HG03469 (cell line): ENCODE measurements around the gene PAK3.

Experiments used
- ATAC-seq: cut with Tn5 transposase; IDR thresholded peaks from one replicate; pipeline ENCODE4 v1.9.1; 2021; ENCODE audit warnings: mild to moderate bottlenecking, moderate library complexity, moderate number of reproducible peaks; ENCODE audit not compliant: unreplicated experiment

Gene PAK3

DNA sequence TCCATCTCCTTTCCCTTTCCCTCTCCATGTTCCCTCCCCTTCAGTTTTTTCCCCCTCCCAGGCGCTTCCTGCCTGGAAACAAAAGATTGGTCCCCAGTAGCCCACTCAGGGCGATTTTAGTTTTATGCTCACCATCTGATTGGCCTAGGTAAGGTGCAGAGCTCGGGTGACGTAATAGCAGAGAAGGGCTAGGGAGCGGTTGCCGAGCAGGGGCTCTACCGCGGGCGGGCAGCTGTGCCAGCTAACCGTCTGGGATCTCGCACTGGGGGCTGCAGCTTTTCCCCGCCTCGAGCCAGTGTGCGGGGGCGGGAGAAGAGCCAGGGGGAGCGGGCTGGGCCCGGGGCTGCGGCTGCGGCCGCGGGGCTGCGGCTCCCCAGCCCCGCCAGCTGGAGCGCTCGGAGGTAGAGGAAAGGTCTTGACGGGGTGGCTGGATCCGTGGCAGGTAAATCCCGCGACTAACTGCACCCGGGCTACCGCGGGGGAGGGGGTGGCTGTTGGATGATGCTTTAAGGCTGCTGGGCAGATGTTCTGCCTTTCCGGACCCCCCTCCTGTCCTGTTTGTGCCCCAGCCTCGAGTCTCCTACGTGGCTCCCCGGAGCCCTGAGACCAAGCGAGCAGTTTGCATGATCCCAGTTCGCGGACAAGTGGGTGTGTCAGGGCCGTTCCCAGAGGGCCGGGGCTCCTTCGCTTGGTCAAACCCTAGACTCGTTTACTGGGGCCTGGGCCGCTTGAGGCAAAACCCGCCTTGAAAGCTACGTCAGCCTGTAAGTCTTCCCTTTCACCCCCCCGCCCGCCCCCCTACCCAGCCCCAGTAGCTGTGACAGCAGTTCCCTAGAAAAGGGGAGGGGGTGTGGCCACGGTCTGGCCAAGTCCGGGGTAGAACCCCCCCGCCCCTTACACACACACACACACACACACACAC lies at the start of gene PAK3:
TSS of gene PAK3 (plus strand) at position 218 of the 922 bp plus-strand sequence. CDS start 26,913 bp downstream, outside the sequence.
- ATAC-seq, result no peak

DNA sequence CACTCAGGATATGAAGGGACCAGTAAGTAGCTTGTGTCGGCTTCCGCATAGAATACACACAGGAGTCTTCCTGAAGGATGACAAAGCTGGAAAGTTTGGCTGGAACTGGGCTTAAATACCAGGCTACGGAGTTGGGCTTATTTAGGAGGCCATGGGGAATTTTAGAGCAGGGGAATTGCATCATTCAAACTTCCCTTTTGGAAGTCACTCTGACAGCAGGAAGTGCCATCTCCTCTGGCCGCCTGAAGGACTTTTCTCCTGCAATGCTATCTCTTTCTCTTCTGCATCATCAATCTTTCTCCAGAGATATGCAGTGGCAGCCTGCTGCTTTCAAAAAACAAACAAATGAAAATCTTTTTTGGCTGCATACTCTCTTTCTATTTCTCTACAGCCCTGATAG lies 48.4 kb upstream of the PAK3 start:
- no peak for ATAC-seq

DNA sequence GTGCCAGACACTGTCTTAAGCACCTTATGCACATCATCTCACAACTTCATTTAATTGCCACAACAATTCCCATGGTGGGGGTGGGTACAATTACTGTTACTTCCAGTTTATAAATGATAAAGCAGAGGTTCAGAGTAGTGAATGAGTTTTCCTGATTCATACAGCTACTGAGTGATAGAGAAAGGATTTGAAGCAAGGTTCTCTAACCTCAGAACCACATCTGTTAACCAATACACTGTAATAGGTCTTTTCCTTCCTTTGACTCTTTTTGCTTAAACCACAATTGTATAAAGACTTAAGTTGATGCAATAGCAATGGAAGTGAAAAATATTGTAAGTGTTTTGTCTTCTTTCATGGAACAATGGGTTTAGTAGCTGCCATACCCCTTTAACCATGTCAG lies 43.5 kb upstream of the PAK3 start:
- ATAC-seq, result no peak

DNA sequence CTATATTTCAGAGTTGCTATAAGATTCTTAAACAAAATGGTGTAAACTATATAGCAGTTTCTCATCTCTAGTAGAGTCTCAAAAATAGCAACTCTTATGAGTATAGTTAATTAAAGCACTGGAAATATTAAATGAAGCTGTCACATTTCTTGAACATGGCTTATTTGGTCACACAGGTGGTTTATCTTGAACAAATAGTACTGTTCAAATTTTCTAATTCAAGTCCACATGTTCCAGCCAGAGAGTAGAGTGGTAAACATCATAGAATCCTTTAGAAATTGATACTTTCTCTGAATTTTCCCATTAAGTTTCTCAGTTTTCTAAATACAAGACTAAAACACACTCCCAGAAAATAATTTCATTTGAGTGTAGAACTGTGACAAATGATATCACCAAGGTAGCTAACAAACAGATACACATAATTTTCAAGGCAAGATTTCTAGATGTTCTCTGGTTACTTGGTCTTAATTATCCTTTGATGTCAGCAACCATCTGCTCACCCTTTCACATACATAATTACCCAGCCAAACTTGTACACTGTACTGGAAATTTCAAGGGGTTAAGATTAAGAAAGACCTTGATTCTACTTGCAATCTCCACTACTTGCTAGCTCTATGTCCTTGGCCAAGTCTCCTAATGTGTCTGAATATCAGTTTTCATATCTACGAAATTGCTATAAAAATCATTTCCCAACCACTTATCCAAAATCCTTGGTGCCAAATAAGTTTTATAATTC lies 24.3 kb upstream of the PAK3 start:
- ATAC-seq, result no peak

DNA sequence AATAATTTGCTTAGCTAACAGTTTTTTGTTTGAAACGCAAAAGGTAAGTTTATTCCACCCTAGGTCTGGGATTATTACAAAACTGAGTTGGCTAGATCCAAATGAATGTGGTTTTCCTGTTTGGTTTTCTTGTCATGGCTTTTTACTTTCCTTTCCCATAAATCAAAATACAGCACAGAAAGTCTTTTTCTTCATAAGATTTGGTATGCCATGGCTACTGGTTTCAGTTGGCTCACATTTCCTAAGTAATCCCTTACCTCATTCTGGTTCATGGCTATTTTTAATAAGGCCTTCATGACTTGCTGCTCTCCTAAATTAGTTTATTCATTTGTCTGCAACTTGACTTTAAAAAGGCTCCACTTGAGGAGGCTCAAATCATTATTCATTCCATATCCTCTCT lies 12.9 kb upstream of the PAK3 start:
- ATAC-seq, result no peak

DNA sequence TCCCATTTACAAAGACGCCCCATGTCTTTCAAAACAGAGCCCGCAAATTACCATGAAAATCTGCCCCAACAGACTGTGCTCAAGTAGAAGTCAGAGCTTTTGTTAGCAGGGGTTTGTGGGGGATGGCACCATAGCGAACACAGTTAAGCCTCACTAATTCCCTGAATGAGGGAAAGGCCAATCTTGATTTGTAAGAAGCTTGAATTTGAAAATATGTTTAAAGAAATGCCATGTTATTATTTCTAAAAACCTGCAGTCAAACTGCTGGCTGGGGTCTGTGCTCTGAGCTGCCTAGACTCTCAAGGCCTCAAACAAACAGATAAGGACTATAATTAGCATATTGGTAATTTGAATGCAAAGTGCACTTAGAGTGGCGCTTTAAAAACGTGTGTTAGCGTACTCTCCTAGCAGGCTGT lies 9.4 kb upstream of the PAK3 start:
- no peak for ATAC-seq

DNA sequence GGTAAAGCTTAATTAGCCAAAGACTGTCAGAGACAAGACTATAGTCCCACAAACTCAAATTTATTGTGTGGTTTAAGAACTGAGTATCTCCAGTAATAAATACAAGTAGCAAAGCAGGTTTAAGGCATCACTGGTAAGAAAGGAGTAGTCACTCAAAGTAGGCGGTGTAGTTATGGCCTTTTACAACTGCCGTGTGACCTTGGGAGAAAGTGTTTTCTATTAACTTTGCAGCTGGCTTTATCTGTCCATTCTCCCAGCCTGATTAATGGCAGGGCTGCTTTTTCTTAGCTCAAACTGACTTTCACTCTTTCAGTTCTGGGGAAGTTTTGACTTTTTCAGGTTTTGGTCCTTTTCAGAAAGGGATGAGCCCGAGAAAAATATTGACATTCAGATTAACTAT lies 7.4 kb upstream of the PAK3 start:
- no peak for ATAC-seq

DNA sequence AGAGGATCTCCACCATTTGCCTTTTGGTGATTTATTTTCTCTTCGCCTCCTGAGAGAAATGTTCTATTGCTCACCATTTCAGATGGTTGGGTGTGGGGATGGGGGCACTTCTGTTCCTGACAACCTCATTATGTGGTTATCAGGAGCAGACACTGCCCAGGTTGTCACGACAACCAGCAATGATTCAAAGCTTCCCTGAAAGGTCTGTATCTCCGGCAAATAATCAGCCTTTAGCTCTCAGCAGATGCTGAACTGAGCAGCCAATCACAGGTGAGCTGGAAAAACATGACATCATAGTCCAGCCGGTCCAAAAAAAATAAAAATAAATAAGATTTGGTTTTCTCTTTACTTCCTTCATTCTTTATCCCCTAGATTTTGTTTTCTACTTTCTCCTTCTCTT lies 5.5 kb upstream of the PAK3 start:
- no peak for ATAC-seq

DNA sequence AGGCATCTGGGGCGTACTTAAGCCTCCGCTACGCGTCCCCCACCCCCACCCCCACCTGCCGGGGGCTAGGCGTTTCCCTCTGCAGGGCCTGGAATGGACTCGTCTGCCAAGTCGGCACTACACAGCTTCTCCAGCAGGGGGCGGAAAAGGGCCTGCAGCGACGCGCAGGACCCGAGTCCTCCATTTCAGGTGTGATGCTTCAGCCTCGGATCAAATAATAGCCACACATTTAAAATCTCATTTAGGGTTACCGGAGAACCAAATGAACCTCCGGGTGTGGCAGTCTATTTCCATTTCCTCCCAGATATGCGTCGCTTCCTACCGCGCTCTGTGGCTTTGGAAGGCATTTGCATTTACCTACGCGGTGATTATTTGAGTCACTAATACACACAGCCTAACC lies 2.9 kb downstream of the PAK3 start:
- ATAC-seq, result no peak

DNA sequence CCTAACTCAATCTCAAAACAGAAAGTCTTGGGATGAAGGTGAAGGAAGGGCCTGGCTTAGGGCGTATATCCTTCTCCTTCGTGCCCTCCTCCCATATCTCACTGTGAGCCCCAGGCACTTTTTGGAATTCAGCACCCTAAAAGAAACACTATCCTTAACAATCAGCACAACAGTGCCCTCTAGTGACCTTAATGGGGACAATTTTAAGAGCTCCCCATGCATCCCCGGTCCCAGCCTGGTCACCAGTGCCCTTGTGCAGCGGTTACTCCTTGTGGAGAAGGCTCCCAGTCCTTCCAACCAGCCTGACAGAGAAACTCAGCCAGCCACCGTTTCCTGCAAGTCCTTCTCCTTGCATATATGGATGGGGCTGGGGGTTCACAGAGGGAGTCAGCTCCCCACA lies 4.2 kb downstream of the PAK3 start:
- peak; percentile 57 for ATAC-seq

DNA sequence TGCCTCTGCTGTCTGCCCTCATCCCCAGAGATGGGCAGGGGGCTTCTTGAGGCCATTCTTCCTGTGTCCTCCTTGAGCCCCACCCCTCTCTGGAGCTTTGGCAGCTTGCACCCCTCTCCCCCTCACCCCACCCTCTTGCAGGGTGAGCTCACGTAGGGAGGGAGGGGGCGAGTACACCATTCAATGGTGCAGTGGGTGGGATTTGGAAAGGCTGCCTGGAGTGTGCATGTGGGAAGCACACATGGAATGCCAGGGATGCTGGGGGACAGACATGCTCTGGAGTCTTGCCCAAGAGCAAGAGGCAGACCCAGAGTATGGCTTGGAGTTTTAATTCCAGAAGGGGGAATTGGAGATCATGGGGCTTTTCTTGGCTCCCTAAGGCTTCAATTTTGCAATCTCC lies 5.6 kb downstream of the PAK3 start:
- ATAC-seq, result no peak

DNA sequence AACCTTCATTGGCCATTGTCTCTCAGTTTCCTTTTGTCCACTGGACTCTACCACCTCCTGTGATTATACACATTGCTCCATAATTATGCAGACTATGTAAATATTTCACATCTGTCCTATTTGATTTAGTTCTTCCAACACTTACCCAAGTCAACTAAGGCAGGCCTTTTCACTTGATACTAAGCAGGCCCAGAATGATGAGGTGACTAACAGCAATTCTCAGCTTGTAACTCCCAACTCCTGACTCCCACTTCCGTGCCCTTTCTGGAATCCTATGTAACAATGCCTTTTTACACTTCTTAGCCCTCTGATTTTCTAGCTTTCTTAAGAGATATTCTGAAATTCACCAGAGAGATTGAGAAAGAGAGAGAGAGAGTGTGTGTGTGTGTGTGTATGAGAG lies 6.6 kb downstream of the PAK3 start:
- ATAC-seq, result no peak

DNA sequence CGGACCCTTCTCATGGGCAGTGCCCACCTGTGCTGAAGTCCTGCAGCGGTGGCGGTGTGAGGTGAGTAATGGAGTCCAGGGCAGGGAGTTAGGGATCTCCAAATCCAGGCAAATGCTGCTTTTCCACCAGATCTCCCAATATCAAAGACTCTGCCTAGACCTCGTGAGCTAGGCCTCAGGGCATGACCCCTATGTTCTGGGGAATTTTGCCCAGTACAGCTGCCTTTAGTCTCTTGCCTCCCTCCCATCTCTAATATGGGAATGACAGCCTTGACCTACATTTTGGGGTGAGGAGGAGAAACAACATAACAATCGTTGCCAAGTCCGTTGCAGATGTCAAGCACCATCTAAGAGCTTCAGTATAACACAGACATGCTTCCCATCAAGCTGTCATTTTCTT lies 7.3 kb downstream of the PAK3 start:
- ATAC-seq, result no peak

DNA sequence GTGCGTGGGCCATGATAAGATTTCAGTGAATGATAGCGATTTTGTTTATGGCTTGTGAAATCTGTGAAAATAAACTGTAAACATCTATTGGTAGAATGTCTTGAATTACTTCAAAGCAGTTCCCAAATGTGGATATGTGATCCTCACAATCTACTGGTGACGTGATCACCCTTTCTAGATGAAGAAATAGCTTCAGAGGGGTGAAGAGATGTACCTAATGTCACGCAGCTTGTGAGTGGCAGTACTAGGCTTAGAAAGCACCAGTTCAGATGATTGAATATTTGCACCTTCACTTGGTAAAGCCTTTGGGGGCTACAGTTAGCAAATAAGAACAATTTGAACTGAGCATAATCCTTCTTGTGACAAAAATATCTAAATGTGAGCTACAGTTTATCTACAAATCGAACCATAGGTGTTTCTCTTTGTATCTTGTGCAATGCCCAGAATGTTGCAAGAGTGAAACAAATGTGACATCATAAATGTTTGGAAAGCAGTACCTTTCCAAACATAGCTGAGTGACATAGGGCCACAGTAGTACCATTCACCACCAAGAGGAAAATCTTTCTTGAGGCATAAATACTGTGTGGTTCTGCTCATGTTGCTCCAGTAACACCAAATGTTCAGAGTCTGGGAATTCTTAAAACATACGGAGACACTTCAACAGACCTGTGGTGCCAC lies 14.2 kb downstream of the PAK3 start:
- ATAC-seq, result no peak

DNA sequence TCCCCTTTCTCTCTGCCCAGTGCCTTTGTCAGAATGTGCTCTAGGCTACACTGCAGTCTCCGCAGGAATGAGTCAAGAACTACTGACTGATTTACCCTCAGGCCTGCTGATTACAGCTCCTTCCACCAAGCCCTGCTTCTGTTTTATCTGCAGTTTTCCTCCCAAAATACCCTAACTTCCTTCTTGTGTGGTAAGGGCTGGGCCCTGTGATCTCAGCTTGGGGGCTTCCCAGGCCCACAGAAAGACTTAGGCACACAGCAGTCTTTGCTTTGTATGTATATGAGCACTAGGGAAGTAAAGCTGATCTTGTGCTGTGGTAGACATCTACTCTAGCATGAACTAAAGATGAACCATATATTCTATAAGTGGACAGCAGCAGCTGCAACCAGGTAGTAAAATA lies 18.8 kb downstream of the PAK3 start:
- no peak for ATAC-seq

DNA sequence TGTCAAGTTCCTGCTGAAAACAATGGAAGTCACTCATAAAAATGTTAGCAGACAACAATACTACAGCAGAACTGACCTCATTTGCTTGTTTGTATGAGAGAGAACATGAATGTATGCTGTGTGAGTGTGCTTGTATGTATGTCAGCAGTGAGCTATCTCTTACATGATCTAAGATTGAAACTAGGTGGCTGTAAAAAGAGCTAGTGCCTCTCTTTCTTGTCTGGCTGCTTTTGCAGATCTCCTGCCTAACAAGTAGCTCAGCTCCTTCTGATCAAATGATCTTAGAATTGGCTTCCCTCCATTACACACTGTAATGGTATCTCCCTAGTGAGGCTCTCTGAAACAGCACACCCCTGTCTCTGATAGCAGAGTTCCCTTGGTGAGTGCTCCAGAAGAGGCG lies 20.7 kb downstream of the PAK3 start:
- no peak for ATAC-seq

DNA sequence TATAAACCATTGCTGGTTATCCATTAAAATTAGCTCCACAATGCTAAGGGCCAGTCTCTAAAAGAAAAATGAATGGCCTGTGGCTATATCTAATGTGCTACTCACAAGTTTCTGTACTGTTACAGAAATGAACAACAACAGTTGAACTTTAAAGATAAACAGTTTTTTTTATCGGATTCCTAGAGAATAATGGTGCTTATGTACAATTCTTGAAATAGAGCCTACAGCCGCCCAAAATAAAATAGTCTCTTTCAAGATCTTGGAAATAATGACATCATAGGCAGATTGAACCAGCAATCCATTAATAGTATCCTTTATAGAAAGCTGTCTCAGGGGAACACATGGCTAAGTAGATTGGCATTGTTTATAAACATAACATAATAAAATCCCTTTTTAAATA lies 23.4 kb downstream of the PAK3 start:
- ATAC-seq, result no peak

DNA sequence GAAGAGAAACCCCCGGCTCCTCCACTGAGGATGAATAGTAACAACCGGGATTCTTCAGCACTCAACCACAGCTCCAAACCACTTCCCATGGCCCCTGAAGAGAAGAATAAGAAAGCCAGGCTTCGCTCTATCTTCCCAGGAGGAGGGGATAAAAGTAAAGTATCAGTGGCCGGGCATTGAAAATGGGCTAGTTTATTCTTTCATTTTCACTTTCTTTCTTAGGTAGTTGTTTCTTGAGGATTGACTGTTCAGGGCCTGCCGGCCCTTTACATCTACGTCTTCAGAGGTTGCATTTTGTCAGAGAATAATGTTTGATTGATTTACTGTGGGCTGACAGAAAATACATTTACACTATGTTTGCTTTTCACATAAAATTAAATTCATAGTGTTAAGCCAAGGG lies 27.1 kb downstream of the PAK3 start:
- no peak for ATAC-seq

DNA sequence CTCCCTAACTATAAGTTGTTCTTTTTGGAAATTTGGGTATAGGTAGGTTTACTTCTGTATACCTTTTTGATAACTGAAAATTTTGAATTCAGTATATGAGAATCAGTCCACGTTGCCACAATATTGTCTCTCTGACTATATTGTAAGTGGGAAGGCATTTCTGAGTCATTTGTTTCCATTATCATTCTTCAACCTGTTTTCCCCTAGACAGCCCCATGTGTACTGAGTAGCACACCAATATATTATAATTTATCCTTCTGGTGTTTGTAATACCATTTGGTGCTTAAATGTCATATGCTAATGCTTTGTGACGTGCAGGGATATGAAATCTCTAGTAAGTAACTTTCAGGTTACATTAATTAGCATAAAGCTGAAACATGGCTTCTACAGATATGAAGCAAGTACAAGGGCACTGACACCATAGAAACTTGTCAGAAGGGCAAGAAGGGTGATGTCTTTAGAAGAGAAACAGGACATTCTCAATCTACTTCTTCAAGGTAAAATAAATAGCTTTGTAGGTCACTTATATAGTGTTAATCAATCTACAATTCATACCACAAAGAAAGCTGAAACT lies 27.7 kb downstream of the PAK3 start:
- no peak for ATAC-seq

DNA sequence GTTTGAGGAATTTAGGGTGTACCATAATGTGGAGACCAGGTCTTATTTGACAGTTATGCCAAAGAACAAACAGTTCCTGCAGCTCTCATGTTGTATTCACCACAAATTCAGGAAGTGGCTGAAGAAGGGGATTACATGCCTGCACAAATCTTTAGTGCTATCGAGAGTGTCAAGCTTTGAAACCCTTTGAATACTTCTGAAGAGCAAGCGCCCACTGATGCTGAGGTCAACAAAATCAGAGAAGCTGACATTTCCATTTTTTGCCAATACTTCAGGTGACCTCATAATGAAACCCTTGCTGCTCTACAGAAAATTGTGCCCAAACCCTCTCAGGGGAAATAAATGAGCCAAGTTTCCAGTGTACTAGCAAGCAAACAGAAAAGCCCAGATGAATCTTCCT lies 28.4 kb downstream of the PAK3 start:
- ATAC-seq, result peak; percentile 57

DNA sequence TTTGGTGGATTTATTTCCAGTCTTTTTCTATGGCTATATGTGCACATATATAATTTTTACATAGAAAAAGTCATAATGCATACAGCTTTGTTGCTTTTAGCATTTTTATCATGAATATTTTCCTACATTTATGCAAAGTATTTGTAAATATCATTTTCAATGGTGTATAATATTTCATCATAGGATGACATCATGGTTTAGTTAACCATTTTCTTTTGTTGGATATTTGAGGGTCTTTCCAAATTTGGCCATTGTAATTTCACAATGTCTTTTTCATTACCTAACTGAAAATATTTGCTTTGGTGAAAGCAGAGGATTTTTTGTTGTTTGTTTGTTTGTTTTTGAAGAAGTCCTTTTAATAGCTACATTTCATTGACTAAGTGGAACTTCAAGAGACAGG lies 31.0 kb downstream of the PAK3 start:
- ATAC-seq, result no peak
